HepG2 (cell line): ENCODE measurements around the gene SPAG9. TPM values are rescaled to one million over a fixed set of nuclear protein-coding genes. Genes with fewer than 3 reads are reported as not detected.
A peak's percentile ranks its signal among the peaks of the same experiment; 100 is the strongest.

Experiments
- CEBPB ChIP-seq: IDR thresholded peaks from 2 replicates; pipeline ENCODE4 v1.6.1; 2011; ENCODE audit warnings: low read depth, low read length, improper control_type of control experiment, borderline replicate concordance
- DBP ChIP-seq: sonication (generic); formaldehyde crosslinking; IDR thresholded peaks from 2 replicates; pipeline ENCODE4 v1.4.0; 2020; ENCODE audit warnings: missing genetic modification reagents; ENCODE audit errors: not compliant biosample characterization
- DRAP1 ChIP-seq: IDR thresholded peaks from 2 replicates; pipeline ENCODE4 v1.6.1; 2016; ENCODE audit warnings: missing genetic modification reagents, missing compliant biosample characterization
- GABPB1 ChIP-seq: IDR thresholded peaks from 2 replicates; pipeline ENCODE4 v1.6.1; 2016; ENCODE audit warnings: mild to moderate bottlenecking, missing genetic modification reagents, moderate library complexity, missing compliant biosample characterization
- GZF1 ChIP-seq: sonication (generic); formaldehyde crosslinking; IDR thresholded peaks from 2 replicates; pipeline ENCODE4 v1.5.1; 2020; ENCODE audit warnings: mild to moderate bottlenecking, missing genetic modification reagents
- HIVEP1 ChIP-seq: sonication (generic); formaldehyde crosslinking; IDR thresholded peaks from 2 replicates; pipeline ENCODE4 v1.4.0; 2020; ENCODE audit warnings: mild to moderate bottlenecking, missing genetic modification reagents
- HNRNPK ChIP-seq: fragments of 200-400 bp; formaldehyde crosslinking; IDR thresholded peaks from 2 replicates; pipeline ENCODE4 v1.6.1; 2018; ENCODE audit warnings: low read length, low read depth, moderate library complexity, mild to moderate bottlenecking; ENCODE audit not compliant: poor library complexity, severe bottlenecking
- HNRNPUL1 ChIP-seq: fragments of 200-400 bp; formaldehyde crosslinking; IDR thresholded peaks from 2 replicates; pipeline ENCODE4 v1.6.1; 2017; ENCODE audit warnings: low read depth, mild to moderate bottlenecking, low read length, moderate library complexity
- MTF1 ChIP-seq: sonication (generic); formaldehyde crosslinking; IDR thresholded peaks from 2 replicates; pipeline ENCODE4 v1.5.0; 2020; ENCODE audit warnings: missing genetic modification reagents
- MYC ChIP-seq: sonication (generic); formaldehyde crosslinking; IDR thresholded peaks from 2 replicates; pipeline ENCODE4 v1.9.0; 2021; ENCODE audit warnings: missing genetic modification reagents, borderline replicate concordance
- PHF21A ChIP-seq: sonication (generic); formaldehyde crosslinking; IDR thresholded peaks from 2 replicates; pipeline ENCODE4 v1.5.0; 2020; ENCODE audit warnings: mild to moderate bottlenecking, missing genetic modification reagents
- RCOR2 ChIP-seq: IDR thresholded peaks from 2 replicates; pipeline ENCODE4 v1.6.1; 2016; ENCODE audit warnings: missing biosample characterization, missing genetic modification reagents
- SCMH1 ChIP-seq: sonication (generic); formaldehyde crosslinking; IDR thresholded peaks from 2 replicates; pipeline ENCODE4 v1.9.0; 2021; ENCODE audit warnings: missing genetic modification reagents, mild to moderate bottlenecking, borderline replicate concordance
- SMAD3 ChIP-seq: sonication (generic); formaldehyde crosslinking; IDR thresholded peaks from 2 replicates; pipeline ENCODE4 v1.4.0; 2020; ENCODE audit warnings: missing genetic modification reagents
- THAP7 ChIP-seq: sonication (generic); formaldehyde crosslinking; IDR thresholded peaks from 2 replicates; pipeline ENCODE4 v1.8.1; 2023; ENCODE audit warnings: mild to moderate bottlenecking, missing genetic modification reagents
- TMF1 ChIP-seq: sonication (generic); formaldehyde crosslinking; IDR thresholded peaks from 2 replicates; pipeline ENCODE4 v1.8.1; 2022; ENCODE audit warnings: low read depth, missing genetic modification reagents
- XBP1 ChIP-seq: sonication (generic); formaldehyde crosslinking; IDR thresholded peaks from 2 replicates; pipeline ENCODE4 v1.5.0; 2020; ENCODE audit warnings: missing genetic modification reagents
- YEATS4 ChIP-seq: sonication (generic); formaldehyde crosslinking; IDR thresholded peaks from 2 replicates; pipeline ENCODE4 v1.4.0; 2020; ENCODE audit warnings: missing genetic modification reagents, borderline replicate concordance
- ZBTB34 ChIP-seq: sonication (generic); formaldehyde crosslinking; IDR thresholded peaks from 2 replicates; pipeline ENCODE4 v1.8.0; 2022; ENCODE audit warnings: mild to moderate bottlenecking, missing genetic modification reagents
- ZBTB44 ChIP-seq: sonication (generic); formaldehyde crosslinking; IDR thresholded peaks from 2 replicates; pipeline ENCODE4 v1.4.0; 2020; ENCODE audit warnings: missing genetic modification reagents
- ZNF12 ChIP-seq: sonication (generic); formaldehyde crosslinking; IDR thresholded peaks from 2 replicates; pipeline ENCODE4 v1.5.0; 2020; ENCODE audit warnings: missing genetic modification reagents
- ZNF350 ChIP-seq: sonication (generic); formaldehyde crosslinking; IDR thresholded peaks from 2 replicates; pipeline ENCODE4 v1.4.0; 2020; ENCODE audit warnings: mild to moderate bottlenecking, low read depth, missing genetic modification reagents, borderline replicate concordance
- ZNF563 ChIP-seq: sonication (generic); formaldehyde crosslinking; IDR thresholded peaks from 2 replicates; pipeline ENCODE4 v1.8.0; 2022; ENCODE audit warnings: mild to moderate bottlenecking, moderate library complexity, missing genetic modification reagents
- ZNF589 ChIP-seq: sonication (generic); formaldehyde crosslinking; conservative IDR thresholded peaks from 2 replicates; pipeline ENCODE4 v1.8.0; 2022; ENCODE audit warnings: mild to moderate bottlenecking, moderate library complexity, missing genetic modification reagents
- polyA plus RNA-seq, 8 experiments: library from polyadenylated mRNA; depleted of rRNA in 3 of 8; stranded (reverse) in 7 of 8; unstranded in 1 of 8; fragments of >200 nt; fragmentation: Illumina TruSeq in 4 of 8; extraction: Trizol in 4 of 8; gene quantifications; 2 replicates each; pipeline versions ENCODE4 v1.2.1 to v1.2.3, GENCODE V29; 2011 to 2016; ENCODE audit warnings: low read depth in 4 of 8, missing spikeins in 1 of 8, mixed read lengths in 1 of 8; ENCODE audit not compliant: insufficient read depth in 1 of 8
- total RNA-seq, 5 experiments: library from RNA; depleted of rRNA; stranded (reverse); fragments of >200 nt; fragmentation: Illumina TruSeq; extraction: Trizol; gene quantifications; 2 replicates each; pipeline ENCODE4 v1.2.3, GENCODE V29; 2016; ENCODE audit warnings: low read depth in 1 of 5

SPAG9 gene
- total and polyA plus RNA-seq, 2 of the 13 experiments (the other 11 are each of a cell fraction or from before 2014, with no cell fraction given), result 43.2 to 78.6 TPM

- TF ChIP-seq TMF1 (CRISPR knock-in tag) (peak; percentile 88), RCOR2 (no peak), CEBPB (no peak), ZBTB44 (CRISPR knock-in tag) (no peak), ZBTB34 (CRISPR knock-in tag) (no peak; the same call in 1 of the 2 replicates), HNRNPUL1 (no peak), DRAP1 (peak; percentile 62; the same call in 1 of the 2 replicates), PHF21A (CRISPR knock-in tag) (peak; percentile 35), ZNF589 (CRISPR knock-in tag) (no peak), ZNF12 (CRISPR knock-in tag) (no peak; the same call in 1 of the 2 replicates), HNRNPK (peak; percentile 59), YEATS4 (CRISPR knock-in tag) (peak; percentile 99), GABPB1 (CRISPR knock-in tag) (peak; percentile 82), SMAD3 (CRISPR knock-in tag) (no peak), XBP1 (CRISPR knock-in tag) (no peak), MYC (CRISPR knock-in tag) (peak; percentile 96), SCMH1 (no peak), THAP7 (CRISPR knock-in tag) (0 out of 2 replicates have a peak, but pooled peaks have one; percentile 10), MTF1 (CRISPR knock-in tag) (no peak), HIVEP1 (CRISPR knock-in tag) (peak; percentile 46; the same call in 1 of the 2 replicates), ZNF350 (CRISPR knock-in tag) (no peak; the same call in 1 of the 2 replicates), GZF1 (peak; percentile 19; the same call in 1 of the 2 replicates), ZNF563 (CRISPR knock-in tag) (no peak), DBP (CRISPR knock-in tag) (no peak)
Measured at GRCh38 chr17:51166198-51166986, 45.7 kb upstream of the SPAG9 start, which contains the start of gene NME2 (continued).
